GM12875 (cell line): Measurements from ENCODE around the gene CAMKMT.

ENCODE experiments used
- H3K4me3 ChIP-seq: one replicate; pipeline ENCODE4 v1.5.1; 2011; ENCODE audit warnings: low read depth, low read length, control low read depth
- CTCF ChIP-seq: IDR thresholded peaks from 2 replicates; pipeline ENCODE4 v1.5.1; 2011; ENCODE audit warnings: low read depth, mild to moderate bottlenecking, control low read depth, inconsistent platforms, low read length, moderate library complexity, borderline replicate concordance; ENCODE audit not compliant: insufficient read depth

The CAMKMT gene

GRCh38 chr2:44778671-44779476, 417.1 kb downstream of the CAMKMT start:
- TF ChIP-seq CTCF: no peak
- peak overlapping the region; percentile 46 for H3K4me3 ChIP-seq

GRCh38 chr2:44779793-44780192, 418.0 kb downstream of the CAMKMT start:
- TF ChIP-seq CTCF: no peak
- H3K4me3 ChIP-seq: peak overlapping the region; percentile 46

- no peak for TF ChIP-seq CTCF
- no peak overlapping the region for H3K4me3 ChIP-seq
Observed at GRCh38 chr2:44780406-44780805, 418.7 kb downstream of the CAMKMT start.

- no peak overlapping the region for H3K4me3 ChIP-seq
- no peak for TF ChIP-seq CTCF
Observed at GRCh38 chr2:44785433-44785832, 423.7 kb downstream of the CAMKMT start.

GRCh38 chr2:44786045-44786816, 424.5 kb downstream of the CAMKMT start:
- H3K4me3 ChIP-seq: no peak overlapping the region
- no peak for TF ChIP-seq CTCF

GRCh38 chr2:44786817-44787214, 425.1 kb downstream of the CAMKMT start:
- H3K4me3 ChIP-seq: no peak overlapping the region
- no peak for TF ChIP-seq CTCF
